HL-60/S4 treated with phorbol 12-myristate 13-acetate at 8.2 ng/mL for 4 days and 3 days (cell line): ENCODE measurements around the gene HTT-AS.

Experiments
- in situ Hi-C: fragments of 300-500 bp; cut with MboI; formaldehyde crosslinking; loops from 2 replicates; pipeline ENCODE4 v1.15.0; 2022; ENCODE audit warnings: low sequenced_read_pairs

HTT-AS gene

DNA sequence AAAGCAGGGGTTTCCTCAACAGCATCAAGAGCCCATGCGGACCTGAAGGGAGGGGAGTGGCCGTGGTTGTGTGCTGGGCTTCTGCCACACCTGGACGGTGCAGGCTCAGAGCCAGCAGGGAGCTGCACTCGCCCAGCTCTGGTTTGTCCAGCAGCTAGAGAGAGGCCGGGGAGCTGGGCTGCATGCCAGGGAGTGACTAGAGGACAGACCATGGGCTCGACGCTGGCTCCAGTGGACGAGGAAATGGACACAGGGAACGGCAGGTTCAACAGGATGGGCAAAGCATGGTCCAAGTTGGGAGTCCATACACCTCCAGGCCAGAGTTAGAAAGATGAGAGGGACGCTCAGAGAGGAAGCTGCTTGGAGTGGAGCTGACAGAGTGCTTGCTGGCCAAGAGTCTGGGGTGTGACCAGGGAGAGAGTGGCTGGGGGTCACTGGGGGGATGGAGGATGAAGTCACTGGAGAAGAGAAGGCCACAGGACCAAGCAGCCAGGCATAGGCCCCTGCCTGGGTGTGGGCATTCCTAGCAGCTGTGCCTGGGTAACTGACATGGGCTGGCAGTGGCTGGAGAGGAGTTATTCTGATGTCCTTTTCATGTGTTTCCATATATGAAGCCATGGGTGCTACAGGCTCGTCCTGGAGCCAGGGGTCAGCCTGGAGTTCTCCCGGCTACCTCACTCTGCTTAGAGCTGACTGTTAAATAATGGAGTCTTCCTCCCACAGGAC is 42.8 kb downstream of the HTT-AS start:
- in situ Hi-C loops, result no loop called here

DNA sequence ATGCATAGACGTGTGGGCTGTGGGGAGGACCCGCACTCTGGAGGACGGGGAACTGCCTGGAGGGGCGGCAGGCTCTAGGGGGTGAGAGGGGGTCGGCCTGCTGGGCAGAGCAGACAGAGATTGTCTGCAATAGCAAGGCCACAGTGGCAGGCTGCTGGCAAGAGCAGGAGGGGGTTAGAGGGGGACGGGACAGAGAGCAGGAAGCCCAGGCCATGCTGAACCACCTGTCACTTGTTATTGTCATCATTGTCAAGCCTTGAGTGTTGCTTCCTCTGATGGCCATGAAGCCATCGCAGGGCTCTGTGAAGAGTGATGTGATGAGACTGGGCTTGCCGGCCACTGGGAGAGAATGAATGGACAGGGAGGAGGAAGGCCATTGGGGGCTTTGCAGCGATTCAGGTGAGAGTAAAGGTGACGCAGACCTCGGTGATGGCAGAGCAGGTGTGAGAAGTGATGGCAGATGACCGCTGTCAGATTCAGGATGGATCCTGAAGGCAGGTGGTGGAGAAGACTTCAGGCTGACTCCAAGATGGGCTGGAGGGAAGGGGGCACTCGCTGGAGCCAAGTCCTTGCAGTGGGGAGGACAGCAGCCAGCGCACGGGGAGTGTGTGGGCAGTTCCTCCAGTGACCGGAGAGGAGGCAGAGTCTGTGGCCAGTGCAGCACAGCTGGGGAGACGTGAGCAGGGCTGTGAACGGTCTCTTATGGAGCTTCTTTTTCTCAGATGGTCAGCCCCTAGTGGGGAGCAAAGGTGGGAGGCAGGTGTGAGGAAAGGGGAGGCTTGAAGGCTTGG is 43.6 kb downstream of the HTT-AS start:
- in situ Hi-C loops, result no loop called here

DNA sequence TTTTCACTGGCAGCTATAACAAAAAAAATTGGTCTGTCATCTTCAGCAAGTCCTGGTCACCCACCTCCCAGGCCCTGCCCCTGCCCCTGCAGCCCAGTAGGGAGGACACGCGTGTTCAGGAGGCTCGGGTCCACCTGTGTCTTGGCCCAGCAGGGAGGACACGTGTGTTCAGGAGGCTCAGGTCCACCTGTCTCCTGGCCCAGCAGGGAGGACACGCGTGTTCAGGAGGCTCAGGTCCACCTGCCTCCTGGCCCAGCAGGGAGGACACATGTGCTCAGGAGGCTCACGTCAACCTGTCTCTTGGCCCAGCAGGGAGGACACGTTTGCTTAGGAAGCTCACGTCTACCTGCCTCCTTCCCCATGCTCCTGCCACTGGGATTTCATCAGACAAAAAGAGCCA is 44.9 kb downstream of the HTT-AS start:
- in situ Hi-C loops, result no loop called here

DNA sequence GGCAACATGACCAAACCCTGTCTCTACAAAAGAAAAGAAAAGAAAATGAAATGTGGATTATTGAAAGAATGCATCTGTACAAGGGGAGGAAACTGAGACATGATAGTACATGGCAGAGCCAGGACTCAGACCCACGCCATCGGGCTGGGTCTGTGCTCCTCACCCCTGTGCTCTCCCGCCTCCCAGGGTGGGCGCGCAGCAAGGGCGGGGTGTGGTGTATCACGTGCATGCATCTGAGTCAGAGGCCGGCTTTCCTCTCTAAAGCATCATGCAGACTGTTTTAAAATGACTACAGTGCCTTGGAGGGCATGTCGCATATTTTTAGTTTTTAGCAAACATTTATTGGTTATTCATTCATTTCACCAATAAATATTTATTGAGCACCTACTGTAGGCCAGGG is 47.8 kb downstream of the HTT-AS start:
- in situ Hi-C loops, result no loop called here

DNA sequence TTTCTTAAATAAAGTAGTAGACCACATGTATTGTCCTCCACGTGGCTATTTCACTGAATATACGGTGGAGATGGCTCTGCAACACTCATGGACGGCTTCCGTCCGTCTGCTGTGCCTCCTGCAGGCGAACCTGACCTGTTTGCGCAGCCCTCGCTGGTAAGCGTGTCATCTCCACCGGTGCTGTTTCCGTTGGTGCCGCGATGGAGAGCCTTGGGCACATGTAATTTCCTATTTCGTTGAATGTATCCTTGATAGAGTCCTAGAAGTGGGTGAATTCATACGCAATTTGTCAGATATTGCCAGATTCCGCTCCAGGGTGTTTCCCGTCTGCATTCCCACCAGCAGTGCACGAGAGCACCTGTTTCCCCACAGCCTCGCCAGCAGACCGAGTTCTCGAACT is 48.5 kb downstream of the HTT-AS start:
- in situ Hi-C loops, result no loop called here

DNA sequence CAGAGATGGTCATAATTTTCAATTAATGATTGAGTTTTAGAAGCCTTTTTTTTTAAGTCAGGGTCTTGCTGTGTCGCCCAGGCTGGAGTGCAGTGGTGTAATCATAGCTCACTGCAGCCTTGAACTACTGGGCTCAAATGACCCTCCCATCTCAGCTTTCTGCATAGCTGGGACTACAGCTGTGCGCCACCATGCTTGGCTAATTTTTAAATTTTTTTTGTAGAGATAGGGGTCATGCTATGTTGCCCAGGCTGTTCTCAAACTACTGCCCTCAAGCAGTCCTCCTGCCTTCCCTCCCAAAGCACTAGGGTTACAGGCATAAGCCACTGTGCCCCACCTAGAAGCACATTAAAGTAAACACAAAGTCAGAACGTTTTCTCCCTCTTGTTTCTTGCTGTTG is 51.7 kb downstream of the HTT-AS start:
- in situ Hi-C loops, result no loop called here

DNA sequence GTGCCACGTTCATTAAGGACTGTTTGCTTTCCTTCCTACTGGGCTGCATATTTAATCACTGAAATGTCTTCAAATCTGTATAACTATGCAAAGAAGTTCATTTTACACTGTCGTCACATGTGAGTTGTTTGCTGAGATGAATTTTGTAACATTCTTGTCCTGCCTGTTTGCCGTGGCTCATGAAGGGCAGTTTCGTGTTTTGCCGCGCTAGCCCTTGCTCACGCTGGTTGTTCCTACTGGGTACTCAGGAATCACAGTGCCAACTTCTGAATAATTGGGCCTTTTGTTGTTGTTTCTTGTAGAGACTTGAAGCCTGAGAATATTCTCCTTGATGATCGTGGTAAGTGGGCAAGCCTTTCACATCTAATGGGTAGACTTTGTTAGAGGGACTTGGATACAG is 52.2 kb downstream of the HTT-AS start:
- in situ Hi-C loops, result no loop called here

DNA sequence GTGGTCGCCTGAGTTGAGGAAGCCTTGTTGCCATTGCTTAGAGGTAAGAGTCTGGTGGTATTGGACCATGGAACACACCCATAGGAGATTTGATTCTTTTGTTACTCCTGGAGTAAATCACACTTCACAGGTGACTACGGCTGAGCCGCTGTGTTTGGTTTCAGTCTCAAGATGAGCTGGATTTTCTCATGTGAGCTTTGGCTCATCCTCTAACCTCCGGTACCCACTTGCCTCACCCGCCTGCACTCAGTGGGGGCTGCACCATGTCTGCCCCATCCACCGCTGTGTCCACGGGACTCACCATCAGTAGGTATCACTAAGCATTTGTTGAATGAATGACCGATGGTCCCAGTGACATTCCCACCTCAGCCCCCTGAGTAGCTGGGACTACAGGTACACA is 52.7 kb downstream of the HTT-AS start:
- in situ Hi-C loops, result no loop called here

DNA sequence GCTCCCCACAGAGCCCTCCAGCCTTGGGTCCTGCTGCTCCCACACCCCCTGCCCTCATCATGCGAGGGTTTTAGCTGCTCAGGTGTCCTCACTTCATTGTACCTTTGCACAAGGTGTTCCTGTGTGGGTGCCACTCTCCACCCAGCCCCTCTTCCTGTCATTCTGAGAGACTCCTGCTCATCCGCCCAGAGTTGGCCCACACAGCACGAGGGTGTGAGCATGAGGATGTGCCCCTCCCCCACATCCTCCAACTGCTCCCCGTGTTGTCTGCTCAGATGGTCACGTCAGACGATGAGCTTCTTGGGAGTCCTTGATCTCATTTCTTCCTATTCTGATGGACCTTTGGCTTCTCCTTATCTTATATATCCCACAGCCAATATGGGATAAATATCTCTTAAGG is 53.2 kb downstream of the HTT-AS start:
- in situ Hi-C loops, result no loop called here

DNA sequence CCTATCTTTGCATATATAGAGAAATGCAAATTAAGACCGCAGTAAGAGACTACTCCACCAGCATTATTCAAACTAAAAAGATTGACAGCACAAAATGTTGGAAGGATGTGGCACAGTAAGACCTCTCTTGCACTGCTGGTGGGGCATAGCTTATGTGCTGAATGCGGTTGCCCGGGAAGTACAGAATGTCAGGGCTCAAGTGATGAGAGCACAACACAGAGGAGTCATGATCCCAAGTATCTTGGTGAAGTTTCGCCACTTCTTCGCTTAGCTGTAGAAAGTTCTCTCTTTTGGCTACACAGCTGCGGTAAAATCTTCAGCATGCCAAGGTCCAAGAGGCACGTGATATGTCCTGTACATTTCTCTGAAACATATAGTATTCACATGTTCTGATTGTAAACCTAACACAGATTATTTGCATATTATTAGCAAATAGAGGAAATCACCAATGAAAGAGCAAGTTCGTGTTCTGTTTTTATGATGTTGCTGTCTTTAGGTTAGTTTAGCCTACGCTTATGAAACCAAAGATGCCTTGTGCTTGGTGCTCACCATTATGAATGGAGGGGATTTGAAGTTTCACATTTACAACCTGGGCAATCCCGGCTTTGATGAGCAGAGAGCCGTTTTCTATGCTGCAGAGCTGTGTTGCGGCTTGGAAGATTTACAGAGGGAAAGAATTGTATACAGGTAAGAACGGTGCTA is 55.0 kb downstream of the HTT-AS start:
- in situ Hi-C loops, result no loop called here

DNA sequence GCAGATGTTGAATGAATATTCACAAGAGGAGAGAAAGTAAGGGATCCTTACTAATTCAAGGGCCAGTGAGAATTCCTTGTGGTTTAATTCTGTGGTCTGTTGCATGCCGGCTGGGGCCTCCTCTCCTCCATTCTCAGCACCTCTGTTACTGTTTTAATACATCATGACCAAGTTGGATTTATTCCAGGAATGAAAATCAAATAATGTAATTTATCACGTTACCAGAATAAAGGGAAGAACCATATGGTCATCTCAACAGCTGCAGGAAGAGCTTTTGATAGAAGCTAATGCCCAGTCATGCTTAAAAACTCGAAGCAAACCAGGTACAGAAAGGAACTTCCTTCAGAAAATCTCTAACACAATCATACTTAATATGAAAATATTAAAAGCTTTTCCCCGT is 56.8 kb downstream of the HTT-AS start:
- in situ Hi-C loops, result no loop called here

DNA sequence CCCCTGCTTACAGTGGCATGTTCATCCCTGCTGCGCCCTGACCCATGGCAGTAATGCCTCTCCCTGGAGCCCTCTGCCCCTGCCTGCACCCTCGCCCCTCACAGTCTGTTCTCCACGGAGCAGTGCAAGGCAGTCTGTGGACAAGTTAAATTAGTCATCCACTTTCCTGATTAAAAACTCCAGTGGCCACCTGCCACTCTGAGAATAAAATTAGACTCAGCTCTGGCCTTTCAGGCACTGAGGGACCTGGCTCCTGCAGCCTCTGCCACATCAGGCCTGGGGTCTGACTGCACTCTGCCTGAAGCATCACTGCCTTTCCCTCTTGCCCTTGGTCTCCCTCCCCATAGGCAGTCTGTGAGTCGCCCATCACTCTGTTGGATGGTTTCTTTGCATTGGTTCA is 57.4 kb downstream of the HTT-AS start:
- in situ Hi-C loops, result no loop called here

DNA sequence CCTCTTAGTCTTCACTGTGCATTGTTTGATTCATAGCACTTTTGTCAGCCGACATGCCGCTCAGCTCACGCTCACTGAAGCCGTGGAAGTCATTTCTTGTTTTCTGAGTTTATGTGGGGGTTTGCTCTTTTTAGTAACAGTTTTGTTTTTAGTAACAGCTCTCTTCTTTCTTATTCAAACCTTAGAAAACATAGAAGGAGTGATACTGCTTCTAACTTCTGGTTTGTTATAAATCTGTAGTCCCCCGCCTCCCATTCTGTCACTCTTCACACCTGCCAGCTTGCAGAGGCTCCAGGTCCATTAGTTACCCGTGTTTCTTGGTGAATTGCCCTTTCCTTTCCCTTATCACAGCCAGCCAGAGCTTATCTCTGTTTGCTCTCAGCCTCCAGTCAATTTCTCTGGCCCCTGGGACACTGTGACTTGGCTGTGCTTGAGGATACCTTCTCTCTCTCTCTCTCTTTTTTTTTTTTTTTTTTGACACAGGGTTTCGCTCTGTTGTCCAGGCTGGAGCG is 60.4 kb downstream of the HTT-AS start:
- in situ Hi-C loops, result no loop called here
